ENCODE measurements around the gene SLC16A1.

DNA sequence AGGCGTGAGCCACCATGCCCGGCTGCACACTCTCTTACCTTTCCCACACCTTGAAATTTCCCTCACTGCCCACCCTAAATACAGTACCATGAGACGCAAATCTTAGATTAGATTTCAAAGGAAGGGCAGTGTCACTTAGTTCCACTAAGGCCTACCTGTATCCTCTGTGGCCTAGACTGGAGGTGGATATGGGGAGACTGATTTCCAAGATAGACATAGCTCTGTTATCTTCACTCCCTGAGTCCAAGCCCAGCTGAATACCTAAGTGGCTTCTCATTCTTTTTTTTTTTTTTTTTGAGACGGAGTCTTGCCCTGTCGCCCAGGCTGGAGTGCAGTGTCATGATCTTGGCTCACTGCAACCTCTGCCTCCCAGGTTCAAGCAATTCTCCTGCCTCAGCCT lies 89.0 kb downstream of the SLC16A1 start:
- TF ChIP-seq, protein P1, sequence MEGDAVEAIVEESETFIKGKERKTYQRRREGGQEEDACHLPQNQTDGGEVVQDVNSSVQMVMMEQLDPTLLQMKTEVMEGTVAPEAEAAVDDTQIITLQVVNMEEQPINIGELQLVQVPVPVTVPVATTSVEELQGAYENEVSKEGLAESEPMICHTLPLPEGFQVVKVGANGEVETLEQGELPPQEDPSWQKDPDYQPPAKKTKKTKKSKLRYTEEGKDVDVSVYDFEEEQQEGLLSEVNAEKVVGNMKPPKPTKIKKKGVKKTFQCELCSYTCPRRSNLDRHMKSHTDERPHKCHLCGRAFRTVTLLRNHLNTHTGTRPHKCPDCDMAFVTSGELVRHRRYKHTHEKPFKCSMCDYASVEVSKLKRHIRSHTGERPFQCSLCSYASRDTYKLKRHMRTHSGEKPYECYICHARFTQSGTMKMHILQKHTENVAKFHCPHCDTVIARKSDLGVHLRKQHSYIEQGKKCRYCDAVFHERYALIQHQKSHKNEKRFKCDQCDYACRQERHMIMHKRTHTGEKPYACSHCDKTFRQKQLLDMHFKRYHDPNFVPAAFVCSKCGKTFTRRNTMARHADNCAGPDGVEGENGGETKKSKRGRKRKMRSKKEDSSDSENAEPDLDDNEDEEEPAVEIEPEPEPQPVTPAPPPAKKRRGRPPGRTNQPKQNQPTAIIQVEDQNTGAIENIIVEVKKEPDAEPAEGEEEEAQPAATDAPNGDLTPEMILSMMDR (conservative IDR thresholded peaks at IDR 0.05; ENCODE audit: low read depth, low read length) = no peak
- TF ChIP-seq EZH2 (IDR thresholded peaks at IDR 0.05; ENCODE audit: borderline replicate concordance, low read depth, low read length, poor library complexity, severe bottlenecking) = no peak
